Measurements from ENCODE around the gene GLB1L. TPM values are rescaled to one million over a fixed set of nuclear protein-coding genes. Genes with fewer than 3 reads are reported as not detected.
"Not testable (repeated sequence)": the region's sequence is repeated elsewhere in the genome, so short reads cannot be mapped to it uniquely, and the experiment has no call there.

GLB1L gene
- total RNA-seq, 2 donors from 2014 or later: 4.7 to 4.9 TPM

- DNase-seq, ATAC-seq: not testable (repeated sequence)
These were observed 44.5 kb downstream of the GLB1L start for GRCh38 chr2:219200502-219201326.

GRCh38 chr2:219199470-219200211, 45.6 kb downstream of the GLB1L start:
- ATAC-seq (peak in 1 of 2 donors; percentile 86), DNase-seq (no peak)
- intact Hi-C loops (cut with DNase I): no loop called here

More at GRCh38 chr2:219200502-219201326, 44.5 kb downstream of the GLB1L start:
- intact Hi-C loops (cut with DNase I): not testable (repeated sequence)

GRCh38 chr2:219198974-219199373, 46.3 kb downstream of the GLB1L start:
- DNase-seq (no peak), ATAC-seq (no peak)
- intact Hi-C loops (cut with DNase I): no loop called here

- intact Hi-C loops (cut with DNase I): no loop called here
- no peak for DNase-seq
- no peak for ATAC-seq
These were observed 47.9 kb downstream of the GLB1L start for GRCh38 chr2:219197388-219197787.

- DNase-seq (no peak), ATAC-seq (no peak)
- intact Hi-C loops (cut with DNase I): no loop called here
These were observed 58.3 kb downstream of the GLB1L start for GRCh38 chr2:219186754-219187456.

Small RNAs within 50 kb of the gene (microRNA-seq; reads per million reads assigned to microRNA genes)
- gene MIR153-1: 0 to 0.20 reads per million in 2 donors

Other genes with a start within 250 kb of the GLB1L start
- gene CFAP65, start 203.9 kb downstream of the GLB1L start, total RNA-seq: not detected
- gene IHH, start 184.5 kb downstream of the GLB1L start, total RNA-seq: not detected
- 1 to 10 TPM; 4.7 to 6.9 TPM for gene NHEJ1, start 84.6 kb downstream of the GLB1L start, total RNA-seq
- under 1 TPM; 0.47 to 0.50 TPM for gene SLC23A3, start 75.4 kb downstream of the GLB1L start, total RNA-seq
- gene CNPPD1, start 68.5 kb downstream of the GLB1L start, total RNA-seq: 10 to 100 TPM; 46.9 to 56.9 TPM
- gene RETREG2, start 67.2 kb downstream of the GLB1L start, total RNA-seq: 10 to 100 TPM; 43.4 to 46.0 TPM
- gene ZFAND2B, start 38.7 kb downstream of the GLB1L start, total RNA-seq: 10 to 100 TPM; 21.2 to 26.5 TPM
- gene ABCB6, start 26.5 kb downstream of the GLB1L start, total RNA-seq: 10 to 100 TPM; 14.2 to 23.0 TPM
- 10 to 100 TPM; 69.0 to 74.4 TPM for gene ATG9A, start 15.8 kb downstream of the GLB1L start, total RNA-seq
- gene ANKZF1, start 15.6 kb downstream of the GLB1L start, total RNA-seq: 10 to 100 TPM; 16.0 to 20.3 TPM
- gene STK16, start within 50 bp of the GLB1L start, total RNA-seq: 10 to 100 TPM; 15.6 to 17.4 TPM
- not detected for gene TUBA4B, start 7.8 kb upstream of the GLB1L start, total RNA-seq
- 10 to 100 TPM; 42.1 to 72.9 TPM for gene TUBA4A, start 8.5 kb upstream of the GLB1L start, total RNA-seq
- 10 to 100 TPM; 43.7 to 63.6 TPM for gene DNAJB2, start 33.9 kb upstream of the GLB1L start, total RNA-seq
- gene PTPRN, start 64.0 kb upstream of the GLB1L start, total RNA-seq: not detected
- not detected for gene RESP18, start 87.3 kb upstream of the GLB1L start, total RNA-seq
- 10 to 100 TPM; 52.6 to 70.5 TPM for gene DNPEP, start 142.5 kb upstream of the GLB1L start, total RNA-seq
- 1,000 to 10,000 TPM; 5,895 to 7,519 TPM for gene DES, start 172.9 kb upstream of the GLB1L start, total RNA-seq
- 10 to 100 TPM; 94.6 to 94.9 TPM for gene SPEG, start 189.4 kb upstream of the GLB1L start, total RNA-seq